ENCODE results near the gene TBCCD1. TPM values are rescaled to one million over a fixed set of nuclear protein-coding genes. Genes with fewer than 3 reads are reported as not detected.

TBCCD1 gene
- polyA plus RNA-seq, 1 donor (not counting 4 experiments of a cell fraction or from before 2014, with no cell fraction given), result 15.8 TPM

GRCh38 chr3:186515125-186515524 lies 52.0 kb downstream of the TBCCD1 start:
- Histone ChIP-seq H3K4me2 (ENCODE audit: control insufficient read depth, extremely low read depth, insufficient read depth, low read depth, low read length) (no peak overlapping the region), H3K4me3 (ENCODE audit: control insufficient read depth in 2 of 3, extremely low read depth in 1 of 3, insufficient read depth in 2 of 3, low read depth in 1 of 3, low read length in 3 of 3) (no peak overlapping the region), H3K9me3 (ENCODE audit: control insufficient read depth, low read depth, low read length) (no peaks in the 10 kb centered on the region), H3K79me2 (ENCODE audit: control insufficient read depth, insufficient read depth, low read length) (no peaks in the 10 kb centered on the region), H4K20me1 (ENCODE audit: control insufficient read depth, extremely low read depth, insufficient read depth, low read length) (no peaks in the 10 kb centered on the region), H3K9ac (ENCODE audit: control insufficient read depth, extremely low read depth, insufficient read depth, low read length) (no peak overlapping the region), H3K4me1 (ENCODE audit: control insufficient read depth, extremely low read depth, insufficient read depth, low read length) (peaks cover 7% of the 10 kb centered on the region), H3K9me1 (ENCODE audit: control insufficient read depth, extremely low read depth, insufficient read depth, low read length) (no peaks in the 10 kb centered on the region), H2AFZ (ENCODE audit: control insufficient read depth, low read length) (no peak overlapping the region), H3K27me3 (ENCODE audit: control insufficient read depth, extremely low read depth, insufficient read depth, low read length) (no peaks in the 10 kb centered on the region), H3K36me3 (ENCODE audit: control insufficient read depth in 2 of 2, extremely low read depth in 1 of 2, insufficient read depth in 2 of 2, low read length in 2 of 2) (no peaks in the 10 kb centered on the region), H3K27ac (ENCODE audit: control insufficient read depth, insufficient read depth, low read length) (no peak overlapping the region)
- FAIRE-seq (no peak), DNase-seq (ENCODE audit: low read depth, low spot score) (no peak)
- dilution Hi-C loops (cut with MboI; ENCODE audit: extremely low pct_ligation_motif_present, low sequenced_read_pairs), result no loop called here
- no peak for TF ChIP-seq EZH2 (IDR thresholded peaks at IDR 0.05; ENCODE audit: low read length)
- TF ChIP-seq CTCF (optimal IDR thresholded peaks at IDR 0.05 in 1 of 3, IDR thresholded peaks at IDR 0.05 in 1 of 3, conservative IDR thresholded peaks at IDR 0.05 in 1 of 3; ENCODE audit: extremely low read depth in 1 of 3, insufficient read depth in 2 of 3, low read length in 3 of 3), result no peak

- Histone ChIP-seq H3K4me3 (ENCODE audit: control insufficient read depth in 2 of 3, extremely low read depth in 1 of 3, insufficient read depth in 2 of 3, low read depth in 1 of 3, low read length in 3 of 3) (no peak overlapping the region), H3K9me3 (ENCODE audit: control insufficient read depth, low read depth, low read length) (no peaks in the 10 kb centered on the region), H3K27ac (ENCODE audit: control insufficient read depth, insufficient read depth, low read length) (no peak overlapping the region), H4K20me1 (ENCODE audit: control insufficient read depth, extremely low read depth, insufficient read depth, low read length) (no peaks in the 10 kb centered on the region), H3K27me3 (ENCODE audit: control insufficient read depth, extremely low read depth, insufficient read depth, low read length) (no peaks in the 10 kb centered on the region), H3K4me2 (ENCODE audit: control insufficient read depth, extremely low read depth, insufficient read depth, low read depth, low read length) (no peak overlapping the region), H3K9ac (ENCODE audit: control insufficient read depth, extremely low read depth, insufficient read depth, low read length) (no peak overlapping the region), H3K4me1 (ENCODE audit: control insufficient read depth, extremely low read depth, insufficient read depth, low read length) (peaks cover 10% of the 10 kb centered on the region), H3K36me3 (ENCODE audit: control insufficient read depth in 2 of 2, extremely low read depth in 1 of 2, insufficient read depth in 2 of 2, low read length in 2 of 2) (no peaks in the 10 kb centered on the region), H3K79me2 (ENCODE audit: control insufficient read depth, insufficient read depth, low read length) (no peaks in the 10 kb centered on the region), H3K9me1 (ENCODE audit: control insufficient read depth, extremely low read depth, insufficient read depth, low read length) (no peaks in the 10 kb centered on the region), H2AFZ (ENCODE audit: control insufficient read depth, low read length) (no peak overlapping the region)
- TF ChIP-seq EZH2 (IDR thresholded peaks at IDR 0.05; ENCODE audit: low read length) (no peak), CTCF (optimal IDR thresholded peaks at IDR 0.05 in 1 of 3, IDR thresholded peaks at IDR 0.05 in 1 of 3, conservative IDR thresholded peaks at IDR 0.05 in 1 of 3; ENCODE audit: extremely low read depth in 1 of 3, insufficient read depth in 2 of 3, low read length in 3 of 3) (peak; percentile 56 to 70 (median 67))
- DNase-seq (ENCODE audit: low read depth, low spot score) (no peak), FAIRE-seq (no peak)
- dilution Hi-C loops (cut with MboI; ENCODE audit: extremely low pct_ligation_motif_present, low sequenced_read_pairs), result no loop called here
Observed at GRCh38 chr3:186514296-186515002, 52.7 kb downstream of the TBCCD1 start.
